Stimulated activated naive B cell treated with anti-CD40 and anti-IgM and Interleukin-4, amounts not matched to agents 10 μg/mL and 1 μg/mL and 100 μg/mL, for 72 hours (primary cell): ENCODE data around the gene TLE1.
A peak's percentile ranks its signal among the peaks of the same experiment; 100 is the strongest.
"Not testable (repeated sequence)": the region's sequence is repeated elsewhere in the genome, so short reads cannot be mapped to it uniquely, and the experiment has no call there.

Experiments
- ATAC-seq, 2 donors: fragments of 150-1000 bp; cut with Tn5 transposase; replicated peaks; 2 replicates each; pipeline ENCODE4 v1.10.0; 2021; ENCODE audit warnings: moderate library complexity in 1 of 2
- DNase-seq: peaks from one replicate; pipeline ENCODE4 v3.0.0; 2021
- H3K27ac Mint-ChIP-seq: one replicate; pipeline ENCODE4 v1.8.0; 2022; ENCODE audit warnings: mild to moderate bottlenecking, mixed read lengths
- H3K27me3 Mint-ChIP-seq, 2 donors: one replicate each; pipeline ENCODE4 v1.8.0; 2022; ENCODE audit warnings: mixed read lengths in 2 of 2
- H3K36me3 Mint-ChIP-seq, 2 donors: one replicate each; pipeline ENCODE4 v1.8.0; 2022; ENCODE audit warnings: mixed read lengths in 2 of 2, mild to moderate bottlenecking in 1 of 2
- H3K4me1 Mint-ChIP-seq, 2 donors: one replicate each; pipeline ENCODE4 v1.8.0; 2022; ENCODE audit warnings: mixed read lengths in 2 of 2, mild to moderate bottlenecking in 1 of 2
- H3K4me3 Mint-ChIP-seq, 2 donors: one replicate each; pipeline ENCODE4 v1.8.0; 2022; ENCODE audit warnings: mild to moderate bottlenecking in 2 of 2, mixed read lengths in 2 of 2, moderate library complexity in 1 of 2
- H3K9me3 Mint-ChIP-seq, 2 donors: one replicate each; pipeline ENCODE4 v1.8.0; 2022; ENCODE audit warnings: mixed read lengths in 2 of 2, mild to moderate bottlenecking in 1 of 2

Gene TLE1

DNA sequence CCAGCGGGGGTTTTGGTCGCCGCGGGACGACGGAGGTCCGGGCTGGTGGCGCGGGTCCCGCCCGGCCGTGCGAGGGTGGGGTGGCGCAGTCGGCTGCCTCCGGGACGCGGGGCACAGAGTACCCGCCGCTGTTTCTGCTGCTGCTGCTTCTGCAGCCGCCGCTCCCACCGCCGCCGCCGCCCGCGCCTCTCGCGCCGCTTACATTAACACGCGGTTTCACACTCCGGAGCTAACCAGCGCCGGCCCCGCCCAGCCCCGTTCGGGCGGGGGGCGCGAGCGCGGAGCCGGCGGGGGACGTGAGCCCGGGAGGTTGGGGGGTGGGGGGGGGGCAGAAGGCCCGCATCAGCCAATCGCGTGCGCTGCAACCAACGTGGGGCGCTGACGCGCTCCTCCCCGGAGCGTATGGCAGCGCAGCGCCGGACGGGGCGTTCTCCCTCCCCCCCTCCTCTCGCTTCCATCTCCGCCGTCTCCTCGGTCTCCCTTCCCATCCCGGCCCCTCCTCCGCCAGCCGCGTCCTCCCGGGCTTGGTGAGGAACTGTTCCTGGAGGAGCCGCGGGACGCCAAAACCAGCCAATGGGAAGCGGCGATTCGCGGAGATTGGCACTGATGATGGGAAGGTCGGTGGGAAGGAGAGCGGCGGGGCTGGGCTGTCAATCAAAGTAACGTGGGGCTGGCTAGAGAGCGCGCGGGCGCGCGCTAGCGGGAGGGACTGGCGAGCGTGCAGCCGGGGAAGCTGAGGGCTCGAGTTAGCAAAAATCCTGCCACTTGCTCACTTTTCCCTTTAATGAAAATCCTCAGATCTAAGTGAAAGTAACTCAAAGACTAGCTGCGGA, at the start of gene TLE1:
TLE1 (minus strand) TSS at position 205 of the 833 bp plus-strand sequence. CDS start 1,307 bp downstream, outside the sequence.
- H3K9me3 Mint-ChIP-seq, result no peaks in the 10 kb centered on the region

DNA sequence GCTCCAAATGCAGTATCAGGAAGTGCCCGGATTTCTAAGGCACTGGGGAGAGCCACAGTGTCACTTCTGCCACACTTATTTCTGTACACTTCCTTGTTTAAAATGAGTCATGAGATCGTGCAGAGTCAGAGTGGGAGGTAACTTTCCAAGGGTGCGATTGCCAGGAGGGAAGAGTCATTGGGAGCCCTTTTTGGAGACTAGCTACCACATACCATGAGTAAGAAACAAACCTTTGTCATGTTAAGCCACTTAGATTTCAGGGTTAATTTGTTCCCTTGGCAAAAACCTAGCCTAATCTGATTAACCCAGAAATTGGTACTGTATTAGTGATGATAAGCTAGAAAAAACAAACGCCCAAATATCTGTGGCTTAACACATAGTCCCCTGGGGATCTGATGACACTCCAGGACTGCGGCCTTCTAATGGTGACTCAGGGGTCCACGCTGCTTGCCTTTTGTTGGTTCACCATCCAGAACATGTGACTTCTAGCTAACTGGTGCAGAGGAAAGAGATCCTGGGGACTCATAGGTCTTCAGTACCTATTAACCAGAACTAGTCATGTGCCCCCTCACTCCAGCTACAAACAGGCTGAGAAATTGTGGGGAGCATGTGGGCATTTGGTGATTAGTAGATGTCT, 48.6 kb upstream of the TLE1 start:
- ATAC-seq (peak; percentile 91), DNase-seq (no peak)
- Mint-ChIP-seq H3K27me3 (peaks cover 0 to 3% of the 10 kb centered on the region in 2 donors), H3K27ac (peak overlapping the region; percentile 94), H3K36me3 (peaks cover 8% of the 10 kb centered on the region in 2 donors), H3K4me1 (peaks cover 11 to 17% of the 10 kb centered on the region in 2 donors), H3K9me3 (peaks cover 0 to 3% of the 10 kb centered on the region in 2 donors), H3K4me3 (peak overlapping the region; percentile 44 to 61)

More for the DNA sequence above, at the start of gene TLE1:
- H3K36me3 Mint-ChIP-seq, result peaks cover 8 to 14% of the 10 kb centered on the region in 2 donors
- peak within 1 kb of the TSS; percentile 98 for H3K27ac Mint-ChIP-seq
- peaks cover 8 to 18% of the 10 kb centered on the region in 2 donors for H3K4me1 Mint-ChIP-seq
- peak; percentile 94 for DNase-seq
- H3K4me3 Mint-ChIP-seq, result peak within 1 kb of the TSS in 1 of 2 donors; percentile 100
- peak; percentile 77 to 80 for ATAC-seq
- H3K27me3 Mint-ChIP-seq, result no peaks in the 10 kb centered on the region

DNA sequence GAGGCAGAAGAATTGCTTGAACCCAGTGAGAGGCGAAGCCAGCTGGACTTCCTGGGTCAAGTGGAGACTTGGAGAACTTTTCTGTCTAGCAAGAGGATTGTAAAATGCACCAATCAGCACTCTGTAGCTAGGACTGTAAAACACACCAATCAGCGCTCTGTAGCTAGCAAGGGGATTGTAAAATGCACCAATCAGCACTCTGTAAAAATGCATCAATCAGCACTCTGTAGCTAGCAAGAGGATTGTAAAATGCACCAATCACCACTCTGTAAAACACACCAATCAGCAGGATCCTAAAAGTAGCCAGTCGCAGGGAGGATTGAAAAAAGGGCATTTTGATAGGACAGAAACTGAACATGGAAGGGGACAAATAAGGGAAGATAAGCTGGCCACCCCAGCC, 41.2 kb upstream of the TLE1 start:
- DNase-seq, H3K27me3 Mint-ChIP-seq, H3K4me3 Mint-ChIP-seq, ATAC-seq, H3K36me3 Mint-ChIP-seq, H3K9me3 Mint-ChIP-seq, H3K27ac Mint-ChIP-seq: not testable (repeated sequence)
- H3K4me1 Mint-ChIP-seq, result peaks cover 16 to 22% of the 10 kb centered on the region in 2 donors

DNA sequence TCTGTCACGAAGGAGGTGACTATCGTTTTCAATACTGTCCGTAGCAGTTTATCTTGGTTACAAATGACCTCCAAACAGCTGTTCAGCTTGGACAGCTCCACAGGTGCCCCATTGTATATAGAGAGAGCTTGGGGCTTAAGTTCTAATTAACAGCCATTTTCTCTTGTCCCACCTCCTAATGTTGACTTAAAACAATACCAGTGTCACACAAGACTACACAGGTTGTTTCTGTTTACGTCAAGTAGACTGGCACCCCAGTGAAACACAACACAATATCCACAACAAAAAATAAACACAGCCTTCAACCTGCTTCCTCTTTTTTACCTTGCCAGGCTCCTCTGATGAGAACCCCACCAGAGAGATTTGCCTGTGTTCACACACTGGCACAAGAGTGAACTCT, 39.8 kb upstream of the TLE1 start:
- Mint-ChIP-seq H3K36me3 (no peaks in the 10 kb centered on the region), H3K4me1 (peaks cover 16 to 22% of the 10 kb centered on the region in 2 donors), H3K9me3 (peaks cover 0 to 2% of the 10 kb centered on the region in 2 donors), H3K27me3 (no peaks in the 10 kb centered on the region), H3K27ac (peak overlapping the region; percentile 77), H3K4me3 (peak overlapping the region; percentile 49 to 62)
- DNase-seq (peak; percentile 25), ATAC-seq (peak; percentile 80 to 82)

DNA sequence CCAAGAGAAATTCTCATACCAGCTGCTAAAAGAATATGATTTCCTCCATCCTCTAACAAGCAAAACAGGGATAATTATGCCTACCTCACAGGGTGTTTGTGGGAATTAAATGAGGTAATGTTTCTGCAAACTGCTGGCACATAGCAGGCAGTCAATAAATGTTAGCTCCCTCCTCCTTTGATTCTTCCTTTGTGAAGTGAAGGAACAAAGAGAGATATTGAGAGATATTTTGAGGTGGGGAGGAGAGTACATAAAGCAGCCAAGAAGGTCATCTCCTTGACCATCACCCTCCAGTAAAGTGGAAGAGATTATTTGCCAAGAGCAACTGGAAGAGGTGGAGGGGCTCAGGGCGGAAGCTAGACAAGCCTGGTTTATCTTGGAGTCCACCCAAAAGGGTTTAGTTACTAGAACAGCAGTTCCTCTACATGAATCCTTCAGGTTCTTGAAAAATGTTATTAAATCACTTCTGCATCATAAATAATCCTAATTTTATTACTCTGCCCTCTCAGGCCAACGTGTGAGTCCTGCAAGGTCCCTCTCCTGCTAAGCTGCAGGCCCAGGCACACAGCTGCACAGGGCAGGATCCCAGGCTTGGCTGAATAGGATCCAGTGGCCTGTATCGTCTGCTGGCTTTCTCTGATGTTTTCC, 35.0 kb upstream of the TLE1 start:
- Mint-ChIP-seq H3K4me3 (no peak overlapping the region), H3K36me3 (peaks cover 0 to 1% of the 10 kb centered on the region in 2 donors), H3K27me3 (no peaks in the 10 kb centered on the region), H3K9me3 (peaks cover 0 to 2% of the 10 kb centered on the region in 2 donors), H3K27ac (no peak overlapping the region), H3K4me1 (peaks cover 18 to 19% of the 10 kb centered on the region in 2 donors)
- no peak for ATAC-seq
- DNase-seq, result no peak

DNA sequence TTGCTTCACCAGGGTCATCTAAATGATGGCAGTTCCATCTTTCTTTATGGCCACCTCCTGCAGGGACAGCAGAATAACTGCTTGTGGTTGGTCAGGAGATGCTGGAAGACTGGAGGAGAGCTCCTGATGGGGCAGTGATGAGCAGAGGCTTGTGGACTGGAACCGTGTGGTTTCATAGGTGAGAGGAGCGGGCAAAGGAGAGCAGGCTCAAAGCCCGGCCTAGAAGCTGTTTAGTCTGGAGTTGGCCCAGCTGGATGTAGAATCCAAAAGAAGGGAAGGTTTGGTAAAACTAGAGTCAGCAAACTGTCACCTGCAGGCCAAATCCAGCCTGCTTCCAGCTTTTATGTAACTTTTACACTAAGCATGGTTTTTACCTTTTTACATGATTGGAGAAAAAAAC, 32.9 kb upstream of the TLE1 start:
- H3K9me3 Mint-ChIP-seq, result peaks cover 0 to 4% of the 10 kb centered on the region in 2 donors
- peaks cover 0 to 3% of the 10 kb centered on the region in 2 donors for H3K36me3 Mint-ChIP-seq
- peaks cover 0 to 5% of the 10 kb centered on the region in 2 donors for H3K4me1 Mint-ChIP-seq
- ATAC-seq, result no peak
- H3K27me3 Mint-ChIP-seq, result no peaks in the 10 kb centered on the region
- DNase-seq, result no peak
- H3K27ac Mint-ChIP-seq, result no peak overlapping the region
- no peak overlapping the region for H3K4me3 Mint-ChIP-seq

DNA sequence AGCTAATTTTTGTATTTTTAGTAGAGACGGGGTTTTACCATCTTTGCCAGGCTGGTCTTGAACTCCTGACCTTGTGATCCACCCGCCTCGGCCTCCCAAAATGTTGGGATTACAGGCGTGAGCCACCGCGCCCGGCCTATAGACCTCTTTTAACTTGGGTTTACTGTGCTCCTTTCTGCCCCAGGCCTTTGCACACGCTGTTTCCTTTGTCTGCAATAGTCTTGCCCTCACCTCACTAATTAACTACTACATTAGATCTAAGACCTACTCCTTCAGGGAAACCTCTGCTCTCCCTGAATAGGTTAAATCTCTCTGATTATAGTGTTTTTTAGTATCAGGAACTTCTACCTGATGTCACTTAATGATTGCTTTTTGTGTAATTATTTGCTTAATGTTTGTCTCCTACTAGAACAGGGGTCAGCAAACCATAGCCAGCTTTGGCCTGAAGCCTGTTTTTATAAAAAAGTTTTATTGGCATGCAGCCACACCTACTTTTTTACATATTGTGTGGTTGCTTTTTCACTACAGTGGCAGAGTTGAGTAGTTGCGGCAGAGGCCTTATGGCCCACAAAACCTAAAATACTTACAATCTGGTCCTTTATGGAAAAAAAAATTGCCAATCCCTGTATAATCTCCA, 31.2 kb upstream of the TLE1 start:
- no peak overlapping the region for H3K27ac Mint-ChIP-seq
- peaks cover 0 to 3% of the 10 kb centered on the region in 2 donors for H3K36me3 Mint-ChIP-seq
- no peak overlapping the region for H3K4me3 Mint-ChIP-seq
- peaks cover 0 to 4% of the 10 kb centered on the region in 2 donors for H3K9me3 Mint-ChIP-seq
- peaks cover 5% of the 10 kb centered on the region in 2 donors for H3K4me1 Mint-ChIP-seq
- no peaks in the 10 kb centered on the region for H3K27me3 Mint-ChIP-seq
- no peak for ATAC-seq
- DNase-seq, result no peak

DNA sequence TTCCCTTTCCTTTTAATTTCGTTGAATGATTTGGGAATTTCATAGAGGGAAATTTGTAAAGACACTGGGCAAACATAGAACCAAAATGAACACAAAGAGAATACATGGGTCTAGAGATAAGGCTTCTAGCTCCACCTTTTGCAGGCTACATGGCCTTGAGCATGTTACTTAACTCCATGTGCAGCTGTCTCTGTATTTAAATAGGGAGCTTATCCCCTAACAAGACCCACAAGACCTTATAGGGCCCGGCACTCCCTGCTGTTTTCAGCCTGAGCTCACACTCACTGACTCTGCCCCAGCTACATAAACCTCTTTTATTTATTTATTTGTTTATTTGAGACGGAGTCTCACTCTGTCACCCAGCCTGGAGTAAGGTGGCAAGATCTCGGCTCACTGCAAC, 30.6 kb upstream of the TLE1 start:
- Mint-ChIP-seq H3K4me3 (no peak overlapping the region), H3K36me3 (peaks cover 0 to 3% of the 10 kb centered on the region in 2 donors), H3K9me3 (peaks cover 0 to 4% of the 10 kb centered on the region in 2 donors), H3K4me1 (peaks cover 5% of the 10 kb centered on the region in 2 donors), H3K27me3 (no peaks in the 10 kb centered on the region), H3K27ac (no peak overlapping the region)
- DNase-seq (no peak), ATAC-seq (no peak)

DNA sequence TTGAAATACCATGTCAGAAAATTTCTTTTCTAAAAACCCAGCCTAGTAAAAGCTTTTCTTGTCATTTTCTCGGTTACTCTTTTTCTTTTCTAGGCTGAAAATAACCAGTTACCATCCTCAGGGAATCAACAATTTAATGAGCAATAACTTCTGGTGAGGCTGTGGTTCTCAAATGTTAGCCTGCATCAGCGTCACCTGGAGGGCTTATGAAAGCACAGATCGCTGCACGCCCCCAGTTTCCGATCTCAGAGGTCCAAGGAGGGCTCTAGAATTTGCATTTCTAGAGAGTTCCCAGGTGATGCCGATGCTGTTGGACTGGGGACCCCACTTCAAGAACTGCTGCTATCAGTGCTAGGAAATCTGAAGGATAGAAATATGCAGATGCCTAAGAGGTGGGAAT, 28.9 kb upstream of the TLE1 start:
- Mint-ChIP-seq H3K4me1 (peaks cover 3 to 5% of the 10 kb centered on the region in 2 donors), H3K27me3 (no peaks in the 10 kb centered on the region), H3K36me3 (peaks cover 0 to 3% of the 10 kb centered on the region in 2 donors), H3K9me3 (peaks cover 0 to 4% of the 10 kb centered on the region in 2 donors), H3K4me3 (no peak overlapping the region), H3K27ac (no peak overlapping the region)
- ATAC-seq (no peak), DNase-seq (no peak)

DNA sequence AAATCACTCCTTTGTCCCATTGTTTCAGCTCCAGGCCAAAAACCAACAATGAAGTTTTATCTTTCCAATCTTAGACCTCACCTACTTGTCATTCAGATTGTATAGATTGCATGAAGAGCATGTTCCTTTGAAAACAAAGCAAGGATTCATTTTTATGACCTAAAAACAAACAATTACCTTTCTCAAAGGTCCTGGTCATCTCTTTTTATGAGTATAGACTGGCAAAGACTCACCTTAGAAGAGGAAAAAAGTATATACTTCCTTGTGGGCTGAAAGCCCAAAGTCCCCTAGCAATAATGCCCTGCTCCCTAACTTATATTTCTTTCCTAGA, 28.4 kb upstream of the TLE1 start:
- Mint-ChIP-seq H3K4me3 (no peak overlapping the region), H3K27me3 (no peaks in the 10 kb centered on the region)
- ATAC-seq, result no peak

DNA sequence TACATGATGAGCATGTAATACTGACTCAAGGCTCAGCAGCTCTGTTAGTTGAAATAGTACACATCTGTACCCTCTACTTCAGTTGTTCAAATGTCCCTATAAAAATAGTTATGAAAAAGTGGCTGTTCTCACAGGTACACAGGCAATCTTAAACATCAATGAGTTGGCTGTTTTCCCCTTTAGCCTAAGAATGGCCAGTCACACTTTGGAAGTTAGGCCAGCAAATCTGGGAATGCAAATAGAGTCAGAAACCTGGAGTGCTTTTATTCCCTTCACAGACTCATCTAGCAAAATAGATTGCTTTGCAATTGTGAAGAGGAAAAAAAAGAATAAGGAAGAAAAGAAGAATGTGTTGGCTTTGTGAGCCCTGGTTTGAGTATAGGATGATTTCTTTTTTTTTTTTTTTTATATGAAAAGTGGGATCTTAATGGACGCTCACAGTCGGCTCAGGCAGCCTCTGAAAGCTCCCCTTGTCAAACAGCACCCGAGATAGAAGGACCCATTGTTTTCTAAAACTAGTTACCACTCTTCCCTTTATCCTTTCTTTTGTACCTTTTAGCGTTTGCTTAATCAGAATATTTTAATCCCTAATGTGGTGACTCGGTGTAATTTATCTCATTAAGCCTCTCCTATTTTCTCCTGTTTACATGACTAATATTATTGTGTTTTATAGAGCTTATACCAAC, 27.9 kb upstream of the TLE1 start:
- no peak overlapping the region for H3K4me3 Mint-ChIP-seq
- no peaks in the 10 kb centered on the region for H3K27me3 Mint-ChIP-seq
- H3K36me3 Mint-ChIP-seq, result peaks cover 3 to 8% of the 10 kb centered on the region in 2 donors
- H3K4me1 Mint-ChIP-seq, result peaks cover 5 to 6% of the 10 kb centered on the region in 2 donors
- no peak overlapping the region for H3K27ac Mint-ChIP-seq
- H3K9me3 Mint-ChIP-seq, result peaks cover 0 to 4% of the 10 kb centered on the region in 2 donors
- ATAC-seq, result no peak
- no peak for DNase-seq

More for the DNA sequence above, 28.4 kb upstream of the TLE1 start:
- peaks cover 3 to 4% of the 10 kb centered on the region in 2 donors for H3K36me3 Mint-ChIP-seq
- no peak overlapping the region for H3K27ac Mint-ChIP-seq
- peaks cover 5% of the 10 kb centered on the region in 2 donors for H3K4me1 Mint-ChIP-seq
- peaks cover 0 to 4% of the 10 kb centered on the region in 2 donors for H3K9me3 Mint-ChIP-seq
- no peak for DNase-seq

DNA sequence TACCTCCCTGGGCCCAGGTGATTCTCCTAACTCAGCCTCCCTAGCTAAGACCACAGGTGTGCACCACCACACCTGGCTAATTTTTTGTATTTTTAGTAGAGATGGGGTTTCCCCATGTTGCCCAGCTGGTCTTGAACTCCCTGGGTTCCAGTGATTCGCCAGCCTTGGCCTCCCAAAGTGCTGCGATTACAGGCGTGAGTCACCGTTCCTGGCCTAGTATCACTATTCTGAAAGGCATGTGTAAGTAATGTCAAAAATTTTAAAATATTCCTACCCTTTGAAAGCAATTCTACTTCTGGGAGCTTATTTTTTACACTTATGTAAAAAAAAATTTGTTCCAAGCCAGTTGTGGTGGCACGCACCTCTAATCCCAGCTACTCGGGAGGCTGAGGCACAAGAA, 27.1 kb upstream of the TLE1 start:
- H3K4me3 Mint-ChIP-seq, result no peak overlapping the region
- ATAC-seq (no peak), DNase-seq (no peak)
- H3K27me3 Mint-ChIP-seq, result no peaks in the 10 kb centered on the region
- peaks cover 0 to 4% of the 10 kb centered on the region in 2 donors for H3K9me3 Mint-ChIP-seq
- H3K4me1 Mint-ChIP-seq, result peaks cover 3 to 5% of the 10 kb centered on the region in 2 donors
- peaks cover 5 to 11% of the 10 kb centered on the region in 2 donors for H3K36me3 Mint-ChIP-seq
- no peak overlapping the region for H3K27ac Mint-ChIP-seq

DNA sequence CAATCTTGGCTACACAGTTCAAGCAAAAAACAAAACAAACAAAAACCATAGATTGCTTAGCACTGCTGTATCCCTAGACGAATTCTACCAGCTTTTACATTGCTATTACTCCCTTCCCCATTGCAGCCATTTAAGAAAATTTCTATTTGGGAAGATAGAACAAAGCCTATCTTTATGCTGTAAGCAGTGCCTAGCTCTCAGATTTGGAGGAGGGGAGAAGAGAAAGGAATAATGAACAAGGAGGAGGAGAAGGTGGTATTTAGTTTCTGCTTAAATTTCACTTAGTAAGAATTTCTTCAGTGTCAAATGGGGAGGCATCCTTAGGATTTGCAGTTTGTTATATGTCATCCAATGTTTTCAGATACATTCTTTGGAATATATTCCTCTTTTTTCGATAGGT, 16.2 kb upstream of the TLE1 start:
- H3K27me3 Mint-ChIP-seq, result no peaks in the 10 kb centered on the region
- H3K27ac Mint-ChIP-seq, result no peak overlapping the region
- ATAC-seq (no peak), DNase-seq (no peak)
- no peaks in the 10 kb centered on the region for H3K9me3 Mint-ChIP-seq
- no peak overlapping the region for H3K4me3 Mint-ChIP-seq
- no peaks in the 10 kb centered on the region for H3K4me1 Mint-ChIP-seq
- peaks cover 0 to 3% of the 10 kb centered on the region in 2 donors for H3K36me3 Mint-ChIP-seq
